Activated T-helper 1 cell treated with anti-CD3 and anti-CD28 coated beads, Interleukin-2, amount 50 U/mL, for 16 hours (primary cell): ENCODE results near the gene AK6.
A peak's percentile ranks its signal among the peaks of the same experiment; 100 is the strongest.
"Not testable (repeated sequence)": the region's sequence is repeated elsewhere in the genome, so short reads cannot be mapped to it uniquely, and the experiment has no call there.

Source experiments
- DNase-seq, 2 donors: peaks; one replicate each; pipeline ENCODE4 v3.0.0-alpha.2; 2020; ENCODE audit warnings: low read depth in 1 of 2, low spot score in 1 of 2

The AK6 gene

DNA sequence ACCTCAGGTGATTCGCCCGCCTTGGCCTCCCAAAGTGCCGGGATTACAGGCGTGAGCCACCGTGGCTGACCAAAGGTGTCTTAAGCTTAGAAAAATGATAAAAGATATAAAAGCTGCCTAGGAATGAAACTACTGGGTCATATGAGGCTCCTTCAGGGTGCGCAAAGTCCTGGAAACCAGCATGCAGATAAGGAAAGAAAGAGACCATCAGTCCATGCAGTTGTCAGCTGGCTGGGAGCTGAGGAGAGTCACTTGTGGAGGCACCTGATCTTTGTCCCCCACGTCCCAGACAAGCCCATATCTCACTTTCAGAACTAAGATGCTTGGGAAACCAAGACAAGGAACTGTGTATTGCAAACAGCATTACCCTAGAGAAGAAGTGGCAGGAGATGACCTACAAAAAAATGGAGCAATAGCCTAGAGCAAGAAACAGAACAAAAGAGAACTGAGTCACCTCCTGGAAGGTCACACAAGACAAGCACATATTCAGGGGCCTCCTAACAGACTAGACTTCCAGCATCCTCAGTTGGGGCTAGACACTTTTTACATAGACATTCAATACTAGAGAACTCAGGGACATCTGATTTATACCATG, 33.9 kb downstream of the AK6 start:
- DNase-seq: no peak

- DNase-seq: peak; percentile 50 to 53
Measured at GRCh38 chr5:69334793-69335268, 34.5 kb downstream of the AK6 start.

DNA sequence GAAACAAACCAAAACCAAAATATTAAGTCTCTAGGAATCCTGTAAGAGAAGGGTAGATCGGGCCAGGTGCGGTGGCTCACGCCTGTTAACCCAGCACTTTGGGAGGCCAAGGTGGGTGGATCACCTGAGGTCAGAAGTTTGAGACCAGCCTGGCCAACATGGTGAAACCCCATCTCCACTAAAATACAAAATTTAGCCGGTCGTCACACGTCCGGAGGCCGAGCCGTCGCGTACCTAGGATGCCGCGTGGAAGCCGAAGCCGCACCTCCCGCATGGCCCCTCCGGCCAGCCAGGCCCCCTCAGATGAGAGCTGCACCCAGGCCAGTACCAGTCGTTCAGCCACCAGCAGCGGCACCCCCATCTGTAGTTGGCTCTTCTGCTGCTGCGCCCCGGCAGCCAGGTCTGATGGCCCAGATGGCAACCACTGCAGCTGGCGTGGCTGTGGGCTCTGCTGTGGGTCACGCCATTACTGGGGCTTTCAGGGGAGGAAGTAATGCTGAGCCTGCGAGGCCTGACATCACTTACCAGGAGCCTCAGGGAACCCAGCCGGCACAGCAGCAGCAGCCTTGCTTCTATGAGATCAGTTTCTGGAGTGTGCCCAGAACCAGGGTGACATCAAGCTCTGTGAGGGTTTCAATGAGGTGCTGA, 35.5 kb downstream of the AK6 start:
- DNase-seq: not testable (repeated sequence)

DNA sequence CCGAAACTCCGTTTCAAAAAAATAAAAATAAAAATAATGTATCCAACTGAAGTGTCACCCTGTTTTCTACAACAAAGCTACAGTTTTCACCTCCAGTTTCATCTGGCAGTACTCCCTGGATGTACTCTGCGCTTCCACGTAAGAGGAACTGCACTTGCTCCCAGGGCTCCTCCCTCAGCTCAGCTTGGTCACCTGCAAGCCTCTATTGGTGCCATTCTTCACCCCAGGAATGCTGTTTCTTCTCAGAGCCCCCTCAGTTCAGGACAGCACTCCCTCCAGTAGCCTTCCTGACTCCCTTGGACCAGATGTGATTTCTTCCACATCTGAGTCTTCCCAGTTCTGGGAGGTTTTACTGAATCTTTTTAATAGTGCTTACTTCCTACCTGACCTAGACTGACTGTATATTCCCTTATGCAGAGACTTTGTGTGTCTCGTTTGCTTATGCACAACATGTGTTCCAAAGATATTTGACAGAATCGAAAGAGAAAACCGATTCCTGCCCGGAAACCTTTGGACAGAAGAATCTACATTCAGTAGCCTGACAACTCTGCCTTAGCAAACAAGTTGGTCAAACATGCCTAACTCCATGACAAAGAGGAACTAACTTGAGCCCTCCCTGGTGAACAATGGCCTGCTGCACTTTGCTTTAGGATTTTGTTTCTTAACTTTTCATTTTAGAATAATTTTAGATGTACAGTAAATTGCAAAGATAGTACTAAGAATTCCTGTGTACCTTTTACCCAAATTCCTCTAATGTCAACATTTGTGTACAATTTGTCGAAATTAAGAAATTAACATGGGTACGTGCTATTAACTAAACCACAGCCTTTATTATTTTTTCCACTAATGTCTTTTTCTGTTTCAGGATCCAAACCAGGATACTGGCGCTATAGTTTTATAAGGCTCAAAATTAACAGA, 37.5 kb downstream of the AK6 start:
- no peak for DNase-seq

DNA sequence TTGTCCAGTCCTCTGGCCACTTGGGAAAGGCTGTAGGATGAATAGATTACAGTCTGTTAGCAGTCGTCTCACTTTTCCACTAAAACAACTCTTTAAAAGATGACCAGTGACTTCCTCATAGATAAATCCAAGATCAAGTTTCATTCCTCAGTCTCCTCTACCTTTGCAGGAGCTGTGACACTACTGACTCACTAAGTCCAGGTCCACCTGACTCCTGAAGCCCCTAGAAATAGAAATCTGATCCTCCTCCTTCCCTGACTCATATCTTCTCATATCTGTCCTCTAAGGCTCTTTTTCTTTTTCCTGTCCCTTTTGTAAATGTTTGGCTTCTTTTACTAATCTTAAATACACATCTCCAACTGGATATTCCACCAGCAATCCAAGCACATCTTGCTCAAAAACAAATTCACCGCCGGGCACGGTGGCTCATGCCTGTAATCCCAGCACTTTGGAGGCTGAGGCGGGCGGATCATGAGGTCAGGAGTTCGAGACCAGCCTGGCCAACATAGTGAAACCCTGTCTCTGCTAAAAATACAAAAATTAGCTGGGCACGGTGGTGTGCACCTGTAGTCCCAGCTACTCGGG, 39.3 kb downstream of the AK6 start:
- no peak for DNase-seq

DNA sequence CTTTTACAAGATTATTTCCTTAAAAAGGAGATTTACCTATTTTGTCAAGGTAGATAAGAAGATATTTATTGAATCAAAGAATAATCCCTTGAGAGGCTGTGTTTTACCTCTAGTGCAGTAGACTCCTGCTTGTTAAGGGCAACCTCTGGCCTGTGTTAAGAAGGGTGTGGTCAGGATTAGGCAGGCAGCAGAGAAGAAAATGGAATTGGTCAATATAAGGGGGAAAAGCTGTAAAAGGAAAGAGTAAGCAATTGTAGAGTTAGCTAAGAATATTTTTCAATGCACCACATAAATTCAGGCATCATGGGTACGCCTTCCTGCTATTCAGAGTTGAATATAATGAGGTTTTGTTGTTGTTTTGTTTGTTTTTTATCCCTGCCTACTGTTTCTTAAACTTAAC, 43.0 kb downstream of the AK6 start:
- DNase-seq: no peak

GRCh38 chr5:69317391-69317790, 51.9 kb downstream of the AK6 start:
- no peak for DNase-seq

GRCh38 chr5:69315972-69316371, 53.3 kb downstream of the AK6 start:
- no peak for DNase-seq

DNA sequence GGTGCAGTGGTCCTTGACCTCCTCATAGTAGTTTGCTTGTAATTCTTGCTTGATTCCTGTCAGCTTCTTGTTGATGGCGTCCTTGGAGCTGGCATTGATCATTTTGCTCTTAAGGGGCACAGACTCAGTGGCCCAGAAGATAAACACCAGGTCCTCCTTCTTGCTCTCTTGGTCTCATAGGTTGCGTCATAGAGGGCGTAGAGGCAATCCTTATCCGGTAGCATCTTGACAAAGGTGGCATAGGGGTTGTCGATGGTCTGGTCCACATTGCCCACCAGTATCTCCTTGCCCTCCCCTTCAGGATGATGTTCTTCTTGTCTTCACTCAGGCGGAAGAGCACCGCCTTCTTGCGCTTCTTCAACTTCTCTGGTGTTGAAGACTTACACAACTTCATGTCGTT, 55.9 kb downstream of the AK6 start:
- DNase-seq: no peak

DNA sequence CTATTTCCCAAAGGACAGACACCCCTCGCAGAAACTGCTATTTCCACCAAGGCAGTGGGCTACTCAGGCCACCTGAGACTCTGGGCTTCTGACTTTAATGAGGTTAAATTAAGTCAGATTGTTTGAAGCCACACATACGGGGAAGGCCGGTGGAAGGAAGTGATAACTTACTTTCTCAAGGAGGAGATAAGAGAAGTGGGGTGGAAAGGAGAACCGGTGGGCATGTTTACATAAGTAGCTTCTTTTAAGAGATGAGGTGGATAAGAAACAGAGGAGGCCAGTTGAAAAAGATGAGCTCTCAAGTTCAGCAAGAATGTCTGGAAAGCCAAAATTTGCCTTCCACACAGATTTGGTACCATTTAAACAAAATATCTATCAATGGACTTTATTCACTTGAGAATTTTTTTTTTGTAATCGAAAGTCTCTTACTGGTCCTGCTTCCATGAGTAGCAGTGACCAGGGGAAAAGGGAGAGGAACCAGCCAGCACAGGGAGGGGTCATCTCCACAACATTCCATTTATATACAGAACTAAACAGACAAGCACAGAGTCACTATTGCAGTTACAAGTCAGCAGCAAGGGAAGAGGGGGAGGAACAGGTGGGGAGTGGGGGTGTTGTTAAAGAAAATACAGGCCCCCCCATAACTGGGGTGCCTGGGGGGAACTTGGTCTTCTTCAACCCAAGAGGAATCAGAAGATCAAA, 56.7 kb downstream of the AK6 start:
- no peak for DNase-seq

DNA sequence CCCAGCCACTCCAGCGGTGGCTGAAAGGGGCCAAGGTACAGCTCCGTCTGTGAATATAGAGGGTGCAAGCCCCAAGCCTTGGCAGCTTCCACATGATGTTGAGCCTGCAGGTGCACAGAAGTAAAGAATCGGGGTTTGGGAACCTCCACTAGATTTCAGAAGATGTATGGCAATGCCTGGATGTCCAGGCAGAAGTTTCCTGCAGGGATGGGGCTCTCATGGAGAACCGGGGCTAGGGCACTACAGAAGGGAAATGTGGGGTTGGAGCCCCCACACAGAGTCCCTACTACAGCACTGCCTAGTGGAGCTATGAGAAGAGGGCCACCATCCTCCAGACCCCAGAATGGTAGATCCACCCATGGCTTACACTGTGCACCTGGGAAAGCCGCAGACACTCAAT, 59.9 kb downstream of the AK6 start:
- DNase-seq: no peak

GRCh38 chr5:69308046-69308553, 61.2 kb downstream of the AK6 start:
- DNase-seq: no peak

DNA sequence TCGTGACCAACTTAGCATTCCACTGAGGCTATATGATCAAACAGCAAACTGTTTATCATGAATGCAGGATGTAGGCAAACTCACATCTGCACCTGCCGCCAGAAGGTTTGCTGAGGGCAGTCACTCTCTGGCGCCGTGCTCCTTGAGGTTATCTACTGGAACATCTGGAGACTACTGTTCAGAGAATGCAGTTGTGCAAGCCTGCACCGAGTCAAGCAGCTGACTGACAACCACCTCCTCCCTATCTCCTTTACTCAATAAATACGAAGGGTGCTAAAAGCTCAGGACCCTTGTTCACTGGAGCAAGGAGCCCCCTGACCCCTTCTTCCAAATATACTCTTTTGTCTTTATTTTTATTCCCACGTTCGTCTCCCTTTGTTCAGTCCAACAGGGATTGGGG, 63.8 kb downstream of the AK6 start:
- DNase-seq: no peak
